ENCODE measurements around the gene RIMBP2.

DNA sequence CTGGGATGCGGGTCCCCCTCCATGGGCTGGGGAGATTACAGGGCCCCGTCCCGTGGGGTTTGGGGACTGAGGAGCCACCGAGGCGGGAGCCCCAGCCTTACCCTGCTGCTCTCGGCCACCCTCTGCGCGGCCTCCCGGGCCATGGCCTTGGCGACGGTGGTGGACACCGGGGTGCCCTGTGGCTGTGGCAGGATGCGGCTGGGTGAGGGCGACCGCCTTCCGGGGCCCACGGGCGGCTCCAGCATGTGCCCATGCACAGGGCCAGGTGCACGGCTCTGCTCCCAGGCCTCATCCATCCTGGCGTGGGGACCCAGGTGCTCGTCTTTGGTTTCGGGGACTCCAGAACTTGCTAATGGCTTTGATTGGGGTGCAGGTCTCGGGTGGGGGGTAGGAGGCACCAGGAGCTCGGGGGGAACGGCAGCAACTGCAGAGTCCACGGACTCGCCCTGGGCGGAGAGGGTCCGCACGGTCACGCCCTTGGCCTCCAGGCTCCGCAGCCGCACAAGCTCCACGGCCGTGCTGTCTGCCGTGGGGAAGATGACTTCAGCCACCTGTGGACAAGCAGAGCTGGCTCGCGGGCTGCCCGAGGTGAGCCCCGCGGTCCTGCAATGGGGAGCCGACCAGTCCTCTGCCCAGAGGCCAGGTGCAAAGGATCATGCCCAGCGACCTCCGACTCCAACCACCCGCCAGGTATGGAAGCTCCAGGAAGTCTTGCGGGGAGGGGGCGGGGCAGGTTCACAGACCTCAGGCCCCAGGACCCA lies 279.2 kb downstream of the RIMBP2 start:
- TF ChIP-seq, protein P1, sequence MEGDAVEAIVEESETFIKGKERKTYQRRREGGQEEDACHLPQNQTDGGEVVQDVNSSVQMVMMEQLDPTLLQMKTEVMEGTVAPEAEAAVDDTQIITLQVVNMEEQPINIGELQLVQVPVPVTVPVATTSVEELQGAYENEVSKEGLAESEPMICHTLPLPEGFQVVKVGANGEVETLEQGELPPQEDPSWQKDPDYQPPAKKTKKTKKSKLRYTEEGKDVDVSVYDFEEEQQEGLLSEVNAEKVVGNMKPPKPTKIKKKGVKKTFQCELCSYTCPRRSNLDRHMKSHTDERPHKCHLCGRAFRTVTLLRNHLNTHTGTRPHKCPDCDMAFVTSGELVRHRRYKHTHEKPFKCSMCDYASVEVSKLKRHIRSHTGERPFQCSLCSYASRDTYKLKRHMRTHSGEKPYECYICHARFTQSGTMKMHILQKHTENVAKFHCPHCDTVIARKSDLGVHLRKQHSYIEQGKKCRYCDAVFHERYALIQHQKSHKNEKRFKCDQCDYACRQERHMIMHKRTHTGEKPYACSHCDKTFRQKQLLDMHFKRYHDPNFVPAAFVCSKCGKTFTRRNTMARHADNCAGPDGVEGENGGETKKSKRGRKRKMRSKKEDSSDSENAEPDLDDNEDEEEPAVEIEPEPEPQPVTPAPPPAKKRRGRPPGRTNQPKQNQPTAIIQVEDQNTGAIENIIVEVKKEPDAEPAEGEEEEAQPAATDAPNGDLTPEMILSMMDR (conservative IDR thresholded peaks at IDR 0.05; ENCODE audit: low read depth, low read length), result no peak
- TF ChIP-seq EZH2 (IDR thresholded peaks at IDR 0.05; ENCODE audit: borderline replicate concordance, low read depth, low read length, poor library complexity, severe bottlenecking), result no peak
